ENCODE data around the gene SDC3.

DNA sequence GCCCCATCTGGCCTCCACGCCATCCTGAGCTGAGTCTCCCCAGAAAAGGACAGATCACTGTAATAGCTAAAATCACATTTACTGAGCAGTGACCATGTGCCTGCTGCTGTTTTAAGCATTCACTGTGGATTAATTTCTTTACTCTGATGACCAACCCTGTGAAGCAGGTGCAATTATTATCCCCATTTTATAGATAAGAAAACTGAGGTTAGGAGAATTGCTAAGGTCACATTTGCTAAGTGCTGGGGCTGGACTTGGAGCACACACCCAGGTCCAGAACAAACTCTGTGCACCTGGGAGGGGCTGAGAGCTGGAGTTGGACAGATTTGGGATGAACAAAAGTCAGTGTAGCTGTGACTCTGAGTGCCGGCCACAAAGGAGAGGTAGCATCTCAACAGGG lies 58.0 kb downstream of the SDC3 start:
- TF ChIP-seq, protein P1, sequence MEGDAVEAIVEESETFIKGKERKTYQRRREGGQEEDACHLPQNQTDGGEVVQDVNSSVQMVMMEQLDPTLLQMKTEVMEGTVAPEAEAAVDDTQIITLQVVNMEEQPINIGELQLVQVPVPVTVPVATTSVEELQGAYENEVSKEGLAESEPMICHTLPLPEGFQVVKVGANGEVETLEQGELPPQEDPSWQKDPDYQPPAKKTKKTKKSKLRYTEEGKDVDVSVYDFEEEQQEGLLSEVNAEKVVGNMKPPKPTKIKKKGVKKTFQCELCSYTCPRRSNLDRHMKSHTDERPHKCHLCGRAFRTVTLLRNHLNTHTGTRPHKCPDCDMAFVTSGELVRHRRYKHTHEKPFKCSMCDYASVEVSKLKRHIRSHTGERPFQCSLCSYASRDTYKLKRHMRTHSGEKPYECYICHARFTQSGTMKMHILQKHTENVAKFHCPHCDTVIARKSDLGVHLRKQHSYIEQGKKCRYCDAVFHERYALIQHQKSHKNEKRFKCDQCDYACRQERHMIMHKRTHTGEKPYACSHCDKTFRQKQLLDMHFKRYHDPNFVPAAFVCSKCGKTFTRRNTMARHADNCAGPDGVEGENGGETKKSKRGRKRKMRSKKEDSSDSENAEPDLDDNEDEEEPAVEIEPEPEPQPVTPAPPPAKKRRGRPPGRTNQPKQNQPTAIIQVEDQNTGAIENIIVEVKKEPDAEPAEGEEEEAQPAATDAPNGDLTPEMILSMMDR (IDR thresholded peaks at IDR 0.05; ENCODE audit: insufficient read depth, low read length) = no peak
- TF ChIP-seq POLR2AphosphoS5 (IDR thresholded peaks at IDR 0.05; ENCODE audit: low read depth) (no peak), GABPA (IDR thresholded peaks at IDR 0.05; ENCODE audit: low read depth) (no peak)
- TF ChIP-seq, protein P2, sequence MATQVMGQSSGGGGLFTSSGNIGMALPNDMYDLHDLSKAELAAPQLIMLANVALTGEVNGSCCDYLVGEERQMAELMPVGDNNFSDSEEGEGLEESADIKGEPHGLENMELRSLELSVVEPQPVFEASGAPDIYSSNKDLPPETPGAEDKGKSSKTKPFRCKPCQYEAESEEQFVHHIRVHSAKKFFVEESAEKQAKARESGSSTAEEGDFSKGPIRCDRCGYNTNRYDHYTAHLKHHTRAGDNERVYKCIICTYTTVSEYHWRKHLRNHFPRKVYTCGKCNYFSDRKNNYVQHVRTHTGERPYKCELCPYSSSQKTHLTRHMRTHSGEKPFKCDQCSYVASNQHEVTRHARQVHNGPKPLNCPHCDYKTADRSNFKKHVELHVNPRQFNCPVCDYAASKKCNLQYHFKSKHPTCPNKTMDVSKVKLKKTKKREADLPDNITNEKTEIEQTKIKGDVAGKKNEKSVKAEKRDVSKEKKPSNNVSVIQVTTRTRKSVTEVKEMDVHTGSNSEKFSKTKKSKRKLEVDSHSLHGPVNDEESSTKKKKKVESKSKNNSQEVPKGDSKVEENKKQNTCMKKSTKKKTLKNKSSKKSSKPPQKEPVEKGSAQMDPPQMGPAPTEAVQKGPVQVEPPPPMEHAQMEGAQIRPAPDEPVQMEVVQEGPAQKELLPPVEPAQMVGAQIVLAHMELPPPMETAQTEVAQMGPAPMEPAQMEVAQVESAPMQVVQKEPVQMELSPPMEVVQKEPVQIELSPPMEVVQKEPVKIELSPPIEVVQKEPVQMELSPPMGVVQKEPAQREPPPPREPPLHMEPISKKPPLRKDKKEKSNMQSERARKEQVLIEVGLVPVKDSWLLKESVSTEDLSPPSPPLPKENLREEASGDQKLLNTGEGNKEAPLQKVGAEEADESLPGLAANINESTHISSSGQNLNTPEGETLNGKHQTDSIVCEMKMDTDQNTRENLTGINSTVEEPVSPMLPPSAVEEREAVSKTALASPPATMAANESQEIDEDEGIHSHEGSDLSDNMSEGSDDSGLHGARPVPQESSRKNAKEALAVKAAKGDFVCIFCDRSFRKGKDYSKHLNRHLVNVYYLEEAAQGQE (IDR thresholded peaks at IDR 0.05; ENCODE audit: insufficient replicate concordance, low read depth) = no peak

Data from HL-60 (cell line).